NCI-H2029 (cell line): Measurements from ENCODE around the gene TRPM8.

Experiments
- DNase-seq: peaks from one replicate; lab custom pipeline; 2025; lab: John Stamatoyannopoulos, UW

The TRPM8 gene

GRCh38 chr2:234048049-234048448 lies 130.9 kb downstream of the TRPM8 start:
- no peak for DNase-seq

GRCh38 chr2:234050455-234051135 lies 133.4 kb downstream of the TRPM8 start, which contains the start of gene SPP2:
Gene SPP2 (plus strand): TSS chr2:234050702. CDS start chr2:234050787, 85 bp downstream.
- DNase-seq, result no peak

DNA sequence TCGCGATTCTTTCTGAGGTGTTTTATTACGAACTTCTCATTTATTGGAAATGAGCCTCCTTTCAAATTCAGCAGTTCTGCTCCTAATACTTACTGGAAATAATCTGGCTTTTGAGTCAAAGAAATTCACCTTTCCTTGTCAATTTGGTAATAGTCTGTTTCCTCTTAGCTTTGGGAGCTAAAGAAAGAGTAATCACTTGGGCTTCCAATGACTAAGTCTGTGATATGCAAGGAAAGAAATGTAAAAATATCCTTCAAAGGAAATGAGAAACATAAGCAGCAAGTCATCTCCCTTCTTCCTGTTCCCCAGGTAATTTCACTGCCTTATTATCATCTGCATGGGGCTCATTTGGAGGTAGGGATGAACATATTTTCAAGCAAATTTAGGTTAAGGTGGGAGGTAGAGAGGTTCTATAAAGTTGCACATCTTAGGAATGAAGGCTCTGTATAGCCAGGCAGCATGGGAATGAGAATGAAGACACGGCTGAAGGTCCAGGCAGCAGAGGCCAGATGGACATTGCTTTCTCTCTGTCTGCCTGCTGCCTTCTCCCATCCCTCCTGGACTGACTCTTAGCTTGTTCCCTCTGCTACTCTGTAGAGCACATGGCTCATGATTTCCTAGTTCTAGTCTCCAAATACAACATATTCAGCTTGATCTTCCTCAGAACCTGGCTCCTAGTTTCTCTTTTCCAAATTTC lies 134.3 kb downstream of the TRPM8 start:
- DNase-seq, result no peak

- no peak for DNase-seq
Observed at GRCh38 chr2:234058881-234059280, 141.7 kb downstream of the TRPM8 start.

GRCh38 chr2:234060236-234060635 lies 143.1 kb downstream of the TRPM8 start:
- peak; percentile 26 for DNase-seq

- DNase-seq, result no peak
Observed at GRCh38 chr2:234061624-234062257, 144.6 kb downstream of the TRPM8 start.

GRCh38 chr2:234066587-234066986 lies 149.4 kb downstream of the TRPM8 start:
- no peak for DNase-seq
